GM23338 (cell line): ENCODE data around the gene GLMN.

Experiments
- CTCF ChIP-seq, 2 experiments: fragments of 200-600 bp in 1 of 2; sonication (generic) in 1 of 2; conservative IDR thresholded peaks; 2 replicates each; pipeline versions ENCODE4 v1.5.1 to v1.6.1; 2016 to 2017; ENCODE audit warnings: antibody characterized with exemption in 2 of 2, low read depth in 2 of 2, mild to moderate bottlenecking in 2 of 2, moderate library complexity in 1 of 2
- EZH2phosphoT487 ChIP-seq: fragments of 200-600 bp; sonication (generic); IDR thresholded peaks from one replicate; pipeline ENCODE4 v1.8.1; 2018; ENCODE audit warnings: antibody characterized with exemption; ENCODE audit not compliant: unreplicated experiment
- POLR2AphosphoS5 ChIP-seq: IDR thresholded peaks from 2 replicates; pipeline ENCODE4 v1.6.1; 2016; ENCODE audit warnings: antibody characterized with exemption, low read depth
- REST ChIP-seq: IDR thresholded peaks from one replicate; pipeline ENCODE4 v1.6.1; 2018; ENCODE audit warnings: antibody characterized with exemption; ENCODE audit not compliant: unreplicated experiment

GRCh38 chr1:92262516-92262915, 36.3 kb downstream of the GLMN start:
- TF ChIP-seq REST (no peak), CTCF (conservative IDR thresholded peaks at IDR 0.05; ENCODE audit: low read depth in 2 of 2) (no peak), EZH2phosphoT487 (no peak), POLR2AphosphoS5 (no peak)
